Measurements from ENCODE around the gene DES.

Gene DES

DNA sequence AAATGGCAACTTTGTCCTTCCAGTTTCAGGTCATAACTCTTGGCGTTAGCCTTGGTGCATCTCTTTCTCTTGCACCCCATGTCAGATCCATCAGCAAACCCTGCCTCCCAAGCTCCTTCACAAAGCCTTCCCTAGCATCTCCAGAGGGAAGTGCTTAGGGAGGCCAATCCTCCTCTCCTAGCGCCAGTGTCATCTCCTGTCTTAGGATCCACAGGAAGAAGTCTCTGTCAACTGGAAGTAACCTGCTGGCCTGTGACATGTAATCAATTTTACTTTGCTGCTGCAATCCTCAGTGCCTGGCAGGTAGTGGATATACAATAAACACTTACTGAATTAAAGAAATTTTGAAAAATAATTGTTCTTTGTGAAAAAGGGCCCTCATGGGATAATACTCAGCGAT lies 22.6 kb upstream of the DES start:
- no peak for TF ChIP-seq EZH2phosphoT487 (IDR thresholded peaks at IDR 0.05; ENCODE audit: low read depth)
- TF ChIP-seq, protein P1, sequence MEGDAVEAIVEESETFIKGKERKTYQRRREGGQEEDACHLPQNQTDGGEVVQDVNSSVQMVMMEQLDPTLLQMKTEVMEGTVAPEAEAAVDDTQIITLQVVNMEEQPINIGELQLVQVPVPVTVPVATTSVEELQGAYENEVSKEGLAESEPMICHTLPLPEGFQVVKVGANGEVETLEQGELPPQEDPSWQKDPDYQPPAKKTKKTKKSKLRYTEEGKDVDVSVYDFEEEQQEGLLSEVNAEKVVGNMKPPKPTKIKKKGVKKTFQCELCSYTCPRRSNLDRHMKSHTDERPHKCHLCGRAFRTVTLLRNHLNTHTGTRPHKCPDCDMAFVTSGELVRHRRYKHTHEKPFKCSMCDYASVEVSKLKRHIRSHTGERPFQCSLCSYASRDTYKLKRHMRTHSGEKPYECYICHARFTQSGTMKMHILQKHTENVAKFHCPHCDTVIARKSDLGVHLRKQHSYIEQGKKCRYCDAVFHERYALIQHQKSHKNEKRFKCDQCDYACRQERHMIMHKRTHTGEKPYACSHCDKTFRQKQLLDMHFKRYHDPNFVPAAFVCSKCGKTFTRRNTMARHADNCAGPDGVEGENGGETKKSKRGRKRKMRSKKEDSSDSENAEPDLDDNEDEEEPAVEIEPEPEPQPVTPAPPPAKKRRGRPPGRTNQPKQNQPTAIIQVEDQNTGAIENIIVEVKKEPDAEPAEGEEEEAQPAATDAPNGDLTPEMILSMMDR (IDR thresholded peaks at IDR 0.05; ENCODE audit: low read depth, low read length): no peak

DNA sequence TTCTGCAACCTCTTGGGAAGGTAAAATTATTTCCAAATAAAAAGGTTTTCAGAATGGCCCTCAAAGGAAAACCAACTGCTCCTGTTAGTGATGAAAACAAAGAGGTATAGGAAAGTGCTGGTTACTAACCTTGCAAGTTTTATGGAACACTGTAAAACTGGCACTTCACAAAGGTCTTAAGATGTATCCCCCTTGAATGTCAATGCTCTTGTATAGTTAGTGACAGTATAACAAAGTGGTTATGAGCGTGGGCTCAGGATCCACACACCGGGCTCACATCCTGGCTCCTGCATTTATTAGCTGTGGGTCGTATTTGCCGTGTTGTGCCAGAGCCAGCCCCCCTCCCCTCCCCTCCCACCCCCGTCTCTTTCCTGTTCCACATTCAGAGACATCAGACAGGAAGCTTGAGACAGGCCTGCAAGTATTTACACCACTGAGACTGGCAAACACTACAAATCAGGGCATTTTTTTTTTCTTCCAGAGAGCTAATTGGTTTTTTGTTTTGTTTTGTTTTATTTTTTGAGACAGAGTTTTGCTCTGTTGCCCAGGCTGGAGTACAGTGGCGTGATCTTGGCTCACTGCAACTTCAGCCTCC lies 21.2 kb upstream of the DES start:
- no peak overlapping the region for H3K4me2 ChIP-seq (ENCODE audit: low read length)
- no peaks in the 10 kb centered on the region for H3K9me3 ChIP-seq (ENCODE audit: insufficient read depth, low read length)
- H3K4me1 ChIP-seq (ENCODE audit: low read length): no peaks in the 10 kb centered on the region
- H3K27ac ChIP-seq (ENCODE audit: low read length): no peak overlapping the region
- H3K27me3 ChIP-seq (ENCODE audit: low read depth, low read length): no peaks in the 10 kb centered on the region
- H3K36me3 ChIP-seq (replicated peaks; ENCODE audit: low read depth, low read length): no peaks in the 10 kb centered on the region
- H2AFZ ChIP-seq (ENCODE audit: low read depth, low read length): no peak overlapping the region
- no peak overlapping the region for H3K9ac ChIP-seq (ENCODE audit: low read length)
- H3K4me3 ChIP-seq (ENCODE audit: low read length): no peak overlapping the region
- no peaks in the 10 kb centered on the region for H4K20me1 ChIP-seq (ENCODE audit: insufficient read depth, low read length)
- H3K79me2 ChIP-seq (ENCODE audit: low read length): no peaks in the 10 kb centered on the region
- TF ChIP-seq, protein P1 (IDR thresholded peaks at IDR 0.05; ENCODE audit: low read depth, low read length): no peak
- no peak for TF ChIP-seq EZH2phosphoT487 (IDR thresholded peaks at IDR 0.05; ENCODE audit: low read depth)

More for the DNA sequence above, 22.6 kb upstream of the DES start:
- Histone ChIP-seq H3K4me3 (ENCODE audit: low read length) (no peak overlapping the region), H3K36me3 (replicated peaks; ENCODE audit: low read depth, low read length) (no peaks in the 10 kb centered on the region), H3K4me1 (ENCODE audit: low read length) (no peaks in the 10 kb centered on the region), H4K20me1 (ENCODE audit: insufficient read depth, low read length) (no peaks in the 10 kb centered on the region), H3K27ac (ENCODE audit: low read length) (no peak overlapping the region), H2AFZ (ENCODE audit: low read depth, low read length) (no peak overlapping the region), H3K4me2 (ENCODE audit: low read length) (no peak overlapping the region), H3K9me3 (ENCODE audit: insufficient read depth, low read length) (no peaks in the 10 kb centered on the region), H3K27me3 (ENCODE audit: low read depth, low read length) (no peaks in the 10 kb centered on the region), H3K9ac (ENCODE audit: low read length) (no peak overlapping the region), H3K79me2 (ENCODE audit: low read length) (no peaks in the 10 kb centered on the region)

DNA sequence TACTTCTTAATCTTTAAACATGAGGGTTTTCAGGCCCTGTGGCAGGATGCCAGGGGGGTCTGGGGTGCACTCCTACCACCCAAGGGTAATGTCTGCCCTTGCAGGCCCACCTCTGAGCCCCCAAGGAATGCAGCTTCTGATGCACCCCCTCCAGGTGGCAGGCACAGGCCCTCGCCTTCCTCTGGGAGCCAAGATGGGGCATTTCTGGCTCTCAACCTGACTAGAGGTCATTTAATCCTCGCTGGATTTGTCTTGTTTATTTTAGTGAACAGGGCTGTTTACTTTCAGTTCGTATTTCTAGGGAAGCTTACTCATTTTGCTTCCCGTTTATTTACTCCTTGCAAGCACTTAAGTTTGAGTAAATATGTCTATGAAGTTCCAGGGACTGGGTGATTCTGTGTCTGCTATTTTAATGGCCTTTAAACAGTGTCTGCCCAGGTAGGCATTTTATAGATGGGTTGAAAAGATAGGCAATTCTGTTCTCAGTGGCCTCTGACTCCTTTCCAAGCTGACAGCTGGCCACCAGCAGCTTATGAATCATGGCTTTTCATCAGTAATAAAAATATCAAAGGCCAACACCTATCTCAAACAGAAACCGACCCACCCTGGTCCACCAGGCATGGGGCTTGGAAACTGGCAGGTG lies 19.3 kb upstream of the DES start:
- Histone ChIP-seq H3K27me3 (ENCODE audit: low read depth, low read length) (no peaks in the 10 kb centered on the region), H3K4me2 (ENCODE audit: low read length) (no peak overlapping the region), H2AFZ (ENCODE audit: low read depth, low read length) (no peak overlapping the region), H3K27ac (ENCODE audit: low read length) (no peak overlapping the region), H3K9ac (ENCODE audit: low read length) (no peak overlapping the region), H3K9me3 (ENCODE audit: insufficient read depth, low read length) (no peaks in the 10 kb centered on the region), H3K4me1 (ENCODE audit: low read length) (peaks cover 4% of the 10 kb centered on the region; the same call in 1 of the 2 replicates), H4K20me1 (ENCODE audit: insufficient read depth, low read length) (no peaks in the 10 kb centered on the region), H3K36me3 (replicated peaks; ENCODE audit: low read depth, low read length) (no peaks in the 10 kb centered on the region), H3K4me3 (ENCODE audit: low read length) (no peak overlapping the region), H3K79me2 (ENCODE audit: low read length) (no peaks in the 10 kb centered on the region)
- TF ChIP-seq, protein P1 (IDR thresholded peaks at IDR 0.05; ENCODE audit: low read depth, low read length): no peak
- TF ChIP-seq EZH2phosphoT487 (IDR thresholded peaks at IDR 0.05; ENCODE audit: low read depth): no peak

DNA sequence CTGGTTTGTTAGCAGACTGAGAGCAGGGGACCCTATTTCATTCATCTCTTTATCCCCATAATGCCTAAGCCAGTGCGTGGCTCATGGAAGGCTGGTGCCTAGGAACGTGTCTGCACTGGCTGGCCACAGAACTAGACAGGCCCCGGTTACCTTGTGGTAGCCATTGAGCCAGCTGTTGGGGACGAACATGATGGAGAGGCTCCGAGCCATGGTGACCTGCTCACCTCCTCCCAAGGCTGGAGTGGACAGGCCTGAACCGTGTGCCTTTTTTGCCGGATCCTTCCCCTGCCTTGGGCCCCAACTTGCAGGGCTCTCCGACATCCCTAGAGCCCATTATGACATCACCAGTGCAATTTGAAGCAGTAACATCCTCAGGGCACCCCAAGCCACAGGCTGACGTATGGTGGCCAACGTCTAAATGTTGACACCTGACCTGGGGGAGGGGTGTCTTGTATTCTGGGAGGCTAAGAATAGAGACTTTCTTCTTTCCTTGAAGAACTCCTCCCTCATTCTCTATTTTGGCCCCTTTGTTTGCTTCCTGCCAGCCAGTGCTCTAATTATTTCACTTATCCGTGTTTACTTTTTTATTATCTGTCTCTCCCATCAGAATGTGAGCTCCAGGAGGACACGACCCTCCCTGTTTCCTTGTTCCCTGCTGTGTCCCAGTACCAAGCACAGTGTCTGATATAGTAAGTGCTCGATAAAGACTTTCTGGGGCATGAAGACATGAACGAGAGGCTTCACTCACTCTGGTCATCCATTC lies 18.3 kb upstream of the DES start:
- no peaks in the 10 kb centered on the region for H3K79me2 ChIP-seq (ENCODE audit: low read length)
- no peak overlapping the region for H2AFZ ChIP-seq (ENCODE audit: low read depth, low read length)
- H3K4me3 ChIP-seq (ENCODE audit: low read length): no peak overlapping the region
- H3K36me3 ChIP-seq (replicated peaks; ENCODE audit: low read depth, low read length): no peaks in the 10 kb centered on the region
- H4K20me1 ChIP-seq (ENCODE audit: insufficient read depth, low read length): no peaks in the 10 kb centered on the region
- no peaks in the 10 kb centered on the region for H3K9me3 ChIP-seq (ENCODE audit: insufficient read depth, low read length)
- no peak overlapping the region for H3K9ac ChIP-seq (ENCODE audit: low read length)
- H3K4me2 ChIP-seq (ENCODE audit: low read length): no peak overlapping the region
- H3K27me3 ChIP-seq (ENCODE audit: low read depth, low read length): no peaks in the 10 kb centered on the region
- TF ChIP-seq, protein P1 (IDR thresholded peaks at IDR 0.05; ENCODE audit: low read depth, low read length): no peak
- no peak for TF ChIP-seq EZH2phosphoT487 (IDR thresholded peaks at IDR 0.05; ENCODE audit: low read depth)
- H3K4me1 ChIP-seq (ENCODE audit: low read length): peaks cover 4% of the 10 kb centered on the region; the same call in 1 of the 2 replicates
- H3K27ac ChIP-seq (ENCODE audit: low read length): no peak overlapping the region
